Activated CD4-positive, CD25-positive, alpha-beta regulatory T cell treated with anti-CD3 and anti-CD28 coated beads, Interleukin-2, amount 50 U/mL, for 72 hours (primary cell): ENCODE results near the gene PAM.

Experiments
- DNase-seq: peaks from one replicate; pipeline ENCODE4 v3.0.0; 2021

The PAM gene

DNA sequence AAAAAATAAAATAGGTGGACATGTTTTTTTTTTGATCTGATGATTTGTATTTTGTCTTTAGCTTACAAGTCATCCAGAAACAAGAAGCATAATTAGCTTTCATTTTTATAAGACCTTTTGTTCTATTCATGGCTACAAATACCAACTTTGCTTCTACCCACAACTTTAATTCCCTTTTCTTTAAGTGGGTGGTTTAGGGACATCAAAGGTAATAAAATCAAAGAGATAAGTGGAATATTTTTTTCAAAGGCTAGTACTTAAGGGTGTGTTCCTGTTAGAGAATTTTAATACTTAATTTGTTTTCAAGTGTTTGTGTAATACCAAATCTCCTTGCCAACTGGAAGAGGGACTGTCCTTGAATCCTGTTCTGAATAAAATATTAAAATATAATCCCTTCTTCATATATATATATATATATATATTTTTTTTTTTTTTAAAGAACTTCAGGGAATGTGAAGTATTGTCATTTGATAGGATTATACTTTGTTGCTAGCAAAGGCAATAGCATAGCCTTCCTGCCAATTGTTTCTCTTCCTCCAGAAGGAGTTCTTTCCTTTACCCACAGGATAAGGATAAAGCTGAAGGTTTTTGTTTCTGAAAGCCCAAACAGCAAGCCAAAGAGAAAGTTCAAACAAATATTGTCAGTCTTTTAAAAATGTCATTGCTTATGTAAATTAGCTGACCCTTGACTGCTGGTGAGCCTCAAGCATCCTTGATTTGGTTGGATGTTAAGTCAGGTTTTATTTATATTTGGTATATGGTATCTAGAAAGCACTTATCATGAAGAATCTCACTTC is 108.9 kb downstream of the PAM start:
- no peak for DNase-seq

GRCh38 chr5:102865171-102865509 is 110.0 kb downstream of the PAM start:
- DNase-seq = no peak

GRCh38 chr5:102865510-102866236 is 110.6 kb downstream of the PAM start:
- peak; percentile 34 for DNase-seq

DNA sequence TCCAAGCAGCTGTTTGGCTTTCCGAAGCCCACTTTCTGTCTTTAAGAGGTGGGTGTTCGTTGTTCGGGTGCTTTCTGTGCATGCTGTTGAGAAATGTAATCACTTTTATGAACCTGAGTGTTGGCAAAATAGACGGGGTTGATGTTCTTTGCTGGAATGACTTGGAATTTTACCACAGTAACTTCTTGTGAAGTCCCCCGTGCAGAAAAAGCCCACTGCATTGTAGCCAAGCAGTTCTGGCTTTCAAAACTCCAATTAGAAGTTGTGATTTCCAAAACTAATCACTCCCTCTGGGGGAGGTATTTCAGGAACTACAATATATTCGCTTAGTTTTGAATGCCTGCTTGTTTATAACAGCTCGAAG is 111.1 kb downstream of the PAM start:
- no peak for DNase-seq

- no peak for DNase-seq
These were observed 113.0 kb downstream of the PAM start for GRCh38 chr5:102867992-102868662.

DNA sequence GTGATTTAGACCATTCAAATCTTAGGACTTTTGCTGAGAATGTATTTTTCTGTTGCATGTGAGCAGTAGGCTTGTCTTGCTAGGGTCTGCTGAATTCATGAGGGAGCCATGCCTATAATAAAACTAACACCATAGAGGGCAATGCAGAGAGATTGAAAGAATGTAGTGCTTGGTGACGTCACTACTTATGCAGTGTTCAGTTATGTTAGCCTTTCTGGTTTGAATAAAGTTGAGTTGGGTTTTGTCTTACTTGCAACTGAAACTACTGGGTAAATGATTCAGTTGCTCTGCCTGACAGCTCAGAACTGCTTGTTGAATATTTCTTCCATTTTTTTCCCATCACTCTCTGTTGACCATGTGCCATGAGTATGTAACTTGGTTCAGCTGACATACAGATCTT is 114.1 kb downstream of the PAM start:
- no peak for DNase-seq

- no peak for DNase-seq
These were observed 118.4 kb downstream of the PAM start for GRCh38 chr5:102873379-102873932.

DNA sequence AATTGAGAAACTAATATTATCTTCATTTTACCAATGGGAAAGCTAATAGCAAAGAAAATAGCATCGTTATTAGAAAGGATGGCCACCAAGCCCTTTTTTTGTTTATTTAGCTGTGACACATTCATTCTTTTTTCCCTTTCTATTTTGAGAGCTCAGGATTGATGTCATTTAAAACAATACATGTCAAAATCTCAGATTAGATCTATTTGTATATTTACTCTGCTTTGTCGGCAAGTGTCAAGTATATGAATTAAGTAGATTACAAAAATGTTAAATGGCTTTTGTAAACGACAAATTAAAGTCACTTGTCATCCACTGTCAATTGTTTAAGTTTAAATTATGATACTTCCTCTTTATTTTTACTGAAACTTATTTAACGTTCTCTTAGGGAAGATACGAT is 118.9 kb downstream of the PAM start:
- DNase-seq = no peak

- no peak for DNase-seq
These were observed 120.6 kb downstream of the PAM start for GRCh38 chr5:102875721-102876123.

DNA sequence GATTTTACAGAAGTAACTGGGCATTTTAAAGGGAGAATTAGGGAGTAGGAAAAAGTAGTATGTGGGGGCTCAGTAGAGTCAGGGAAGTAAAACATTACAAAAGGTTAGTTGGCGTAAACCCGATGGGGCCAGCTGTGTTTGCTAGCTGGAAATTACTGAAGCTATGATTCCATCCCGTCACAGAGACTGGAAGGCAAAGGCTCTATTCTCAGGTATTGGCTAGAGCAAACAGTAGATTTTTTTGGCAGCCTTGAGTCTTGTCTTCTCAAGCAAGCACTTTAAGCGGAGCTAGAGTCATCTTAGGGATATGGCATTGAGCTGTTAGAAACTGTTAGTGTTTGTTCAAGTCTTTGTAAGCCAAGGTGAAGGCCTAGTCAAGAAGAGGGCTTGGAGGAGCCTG is 121.5 kb downstream of the PAM start:
- no peak for DNase-seq

DNA sequence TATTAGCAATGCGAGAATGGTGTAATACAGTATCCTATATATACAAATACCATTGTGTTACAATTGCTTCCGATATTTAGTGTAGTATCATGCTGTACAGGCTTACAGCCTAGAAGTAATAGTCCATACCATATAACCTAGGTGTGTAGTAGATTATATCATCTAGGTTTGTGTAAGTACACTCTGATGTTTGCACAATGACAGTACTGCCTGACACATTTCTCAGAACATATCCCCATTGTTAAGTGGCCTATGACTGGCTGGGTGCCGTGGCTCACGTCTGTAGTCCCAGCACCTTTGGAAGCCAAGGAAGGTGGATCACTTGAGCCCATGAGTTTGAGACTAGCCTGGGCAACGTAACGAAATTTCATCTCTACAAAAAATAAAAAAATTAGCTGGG is 124.6 kb downstream of the PAM start:
- DNase-seq = no peak

- no peak for DNase-seq
These were observed 131.5 kb downstream of the PAM start for GRCh38 chr5:102886586-102886985.

DNA sequence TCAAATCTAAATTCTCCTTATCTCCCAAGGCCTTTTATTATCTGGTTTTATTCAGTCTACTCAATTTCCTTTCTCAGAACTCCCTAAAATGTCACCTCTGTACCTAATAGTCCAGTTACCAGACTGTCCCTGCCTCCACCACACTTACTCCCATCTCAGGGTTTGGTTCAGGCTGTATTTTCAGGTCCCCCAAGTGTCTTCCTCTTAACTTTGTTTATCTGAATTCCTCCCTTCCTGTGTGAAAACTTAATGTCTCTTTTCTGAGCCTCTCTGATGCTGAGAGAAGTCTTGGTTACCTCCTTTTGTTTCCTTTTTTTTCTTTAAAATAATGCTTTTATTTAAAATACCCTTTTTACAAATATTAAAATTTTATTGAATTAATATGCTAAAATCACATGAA is 133.4 kb downstream of the PAM start:
- no peak for DNase-seq

- DNase-seq = no peak
These were observed 133.9 kb downstream of the PAM start for GRCh38 chr5:102889033-102889432.

GRCh38 chr5:102890133-102890532 is 135.0 kb downstream of the PAM start:
- DNase-seq = no peak

DNA sequence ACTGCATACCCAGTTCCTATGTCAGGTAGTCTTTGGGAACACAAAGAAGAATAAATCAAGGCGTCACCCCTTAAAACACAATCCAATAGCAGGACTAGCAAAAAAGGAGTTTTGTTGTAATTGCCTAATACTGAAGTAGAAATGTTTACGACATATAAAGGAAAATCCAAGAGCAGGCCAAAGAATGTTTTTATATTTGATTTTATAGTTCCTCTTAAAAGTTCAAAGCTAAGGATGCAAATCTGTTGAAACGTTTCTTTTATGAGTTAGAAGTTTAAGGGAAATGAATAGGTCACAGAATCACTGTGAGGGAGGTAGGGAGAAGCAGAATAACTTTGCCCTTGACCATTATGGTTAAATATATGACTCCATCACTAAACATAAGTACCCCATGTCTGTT is 136.1 kb downstream of the PAM start:
- no peak for DNase-seq

DNA sequence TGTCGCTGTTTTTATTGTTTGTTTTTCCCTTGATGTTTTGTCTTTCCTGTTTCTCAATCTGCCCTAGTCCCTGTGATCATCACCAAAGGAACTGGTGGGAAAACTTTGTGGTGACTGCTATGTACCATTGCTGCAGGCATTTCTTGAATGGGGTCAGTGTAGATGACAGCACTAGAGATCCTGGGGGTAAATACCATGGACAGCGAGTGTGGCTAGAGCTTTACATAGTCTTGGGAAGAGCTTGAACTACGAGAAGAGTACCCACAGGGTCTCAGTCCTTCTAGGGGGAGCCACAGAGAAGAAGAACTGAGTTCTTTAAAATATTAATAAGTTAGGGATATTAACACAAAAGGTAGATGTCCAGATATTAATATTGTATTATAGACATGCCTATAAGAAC is 138.8 kb downstream of the PAM start:
- DNase-seq = no peak

GRCh38 chr5:102895234-102895633 is 140.1 kb downstream of the PAM start:
- no peak for DNase-seq

- no peak for DNase-seq
These were observed 140.9 kb downstream of the PAM start for GRCh38 chr5:102895976-102896375.

DNA sequence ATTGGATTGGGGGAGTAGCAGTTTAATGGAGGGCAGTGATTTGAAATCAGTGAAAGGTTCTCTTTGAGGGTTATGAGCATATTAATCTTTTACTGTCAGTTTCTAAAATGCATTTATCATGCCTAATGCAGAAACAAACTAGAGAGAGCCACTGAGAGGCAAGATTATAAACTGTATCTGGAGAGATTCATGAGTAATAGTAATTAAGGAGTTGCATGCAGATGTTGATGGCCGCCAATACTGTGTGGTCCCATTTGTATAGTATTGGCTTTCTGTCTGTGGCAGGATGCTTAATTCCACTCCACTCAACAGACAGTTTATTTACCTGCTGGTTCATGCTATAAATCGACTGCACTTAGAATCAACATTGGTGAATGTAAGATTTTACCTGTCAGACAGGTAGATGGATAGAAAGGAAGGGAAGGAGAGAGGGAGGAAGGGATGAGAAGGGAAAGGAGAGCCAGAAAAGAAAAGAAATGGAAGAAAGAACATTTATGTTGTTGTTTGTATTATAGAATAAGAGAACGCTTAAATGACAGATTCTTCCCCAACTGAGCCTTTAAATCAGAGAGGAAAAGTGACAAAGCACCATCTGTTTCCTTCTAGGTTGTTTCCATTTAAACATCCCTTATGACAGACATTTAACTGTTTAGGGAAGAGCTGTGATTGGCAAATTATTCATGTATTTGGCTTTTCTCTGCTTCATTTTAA is 146.5 kb downstream of the PAM start:
- no peak for DNase-seq

DNA sequence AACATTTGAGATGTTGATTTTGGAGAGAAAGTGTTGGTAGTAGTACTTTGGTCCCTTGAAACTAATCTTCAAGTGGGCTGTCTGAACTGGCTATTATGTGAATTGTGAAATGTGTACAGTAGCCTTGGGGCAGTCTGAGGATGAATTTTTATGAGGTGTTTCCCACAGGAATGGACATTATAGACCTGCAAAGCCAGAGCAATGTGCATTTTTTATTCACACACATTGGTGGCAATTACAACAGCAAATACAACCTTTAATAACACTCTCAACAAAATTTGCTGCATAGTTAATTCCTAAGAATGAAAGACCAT is 147.0 kb downstream of the PAM start:
- DNase-seq = no peak

DNA sequence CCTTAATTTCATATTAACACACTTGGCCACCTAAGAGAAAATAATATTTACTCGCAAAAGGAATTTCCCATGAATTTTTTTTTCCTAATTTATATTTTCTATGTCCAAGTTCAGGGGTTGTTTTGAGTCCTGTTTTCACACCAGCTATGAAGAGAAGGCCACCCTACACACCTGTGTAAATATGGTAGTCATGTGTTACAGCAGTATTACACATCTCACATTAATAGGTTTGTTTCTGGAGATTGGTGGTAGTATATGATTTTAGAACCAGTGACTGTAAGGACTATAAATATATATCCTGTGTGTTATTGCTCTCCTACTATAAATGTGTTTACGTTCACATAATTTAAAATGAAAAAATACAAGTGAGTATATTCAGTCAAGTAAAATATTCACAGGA is 147.5 kb downstream of the PAM start:
- DNase-seq = no peak

DNA sequence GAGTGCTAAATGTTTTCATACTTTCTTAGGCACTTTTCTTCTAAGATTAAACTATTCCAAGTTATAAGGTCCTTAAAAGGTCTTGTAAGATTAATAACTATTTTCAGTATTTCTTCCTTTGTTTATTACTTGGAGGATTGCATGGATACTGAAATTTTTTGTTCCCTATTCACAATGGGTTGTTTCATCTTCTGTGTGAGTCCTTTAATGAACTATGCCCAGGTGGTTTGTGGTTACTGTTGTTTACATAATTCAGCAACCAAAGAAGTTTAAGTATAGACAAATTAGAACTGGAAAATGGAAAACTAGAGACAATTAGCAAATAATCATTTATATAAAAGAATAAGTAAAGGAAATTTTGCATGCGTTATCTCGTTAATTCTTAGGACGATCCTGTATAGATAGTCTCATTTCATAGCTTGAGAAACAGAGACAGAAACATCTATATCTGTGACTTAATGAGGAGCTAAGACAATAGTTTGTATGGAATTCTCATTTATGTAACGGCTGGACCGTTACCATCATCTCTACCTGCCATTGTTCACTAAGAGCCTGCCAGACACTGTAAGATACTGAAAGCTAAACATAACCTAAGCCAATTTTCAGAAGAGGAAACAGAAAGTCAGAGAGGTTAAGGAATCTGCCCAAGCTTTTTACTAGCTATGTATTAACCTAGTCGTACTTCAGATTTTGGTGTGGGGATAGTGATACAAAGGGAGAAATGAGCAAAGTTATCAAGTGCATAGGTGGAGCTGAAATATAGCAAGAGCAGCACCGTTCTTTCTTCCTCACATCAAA is 148.2 kb downstream of the PAM start:
- no peak for DNase-seq
